Aorta (tissue), 5 donors: ENCODE results near the gene OSR1. TPM values are rescaled to one million over a fixed set of nuclear protein-coding genes. Genes with fewer than 3 reads are reported as not detected.

Experiments
- ATAC-seq: fragments of 200-7000 bp; cut with Tn5 transposase; one replicate; pipeline ENCODE4 v1.9.1; 2022; ENCODE audit warnings: moderate library complexity; ENCODE audit not compliant: low FRiP score
- DNase-seq, 2 donors: peaks; one replicate each; pipeline ENCODE4 v3.0.0-alpha.2; 2020
- H3K27ac ChIP-seq, 2 donors: one replicate each; pipeline ENCODE4 v1.5.1; 2013; ENCODE audit warnings: low read length in 2 of 2, mild to moderate bottlenecking in 2 of 2, moderate library complexity in 2 of 2, control low read depth in 1 of 2, inconsistent platforms in 1 of 2, low read depth in 1 of 2
- H3K27me3 ChIP-seq, 2 donors: one replicate each; pipeline ENCODE4 v1.6.1; 2013; ENCODE audit warnings: control low read depth in 1 of 2, low read length in 1 of 2, mild to moderate bottlenecking in 1 of 2, moderate library complexity in 1 of 2; ENCODE audit not compliant: insufficient read depth in 2 of 2, control insufficient read depth in 1 of 2
- H3K36me3 ChIP-seq, 2 donors: one replicate each; pipeline ENCODE4 v1.6.1; 2013; ENCODE audit warnings: control low read depth in 1 of 2, low read length in 1 of 2, mild to moderate bottlenecking in 1 of 2; ENCODE audit not compliant: insufficient read depth in 2 of 2, control insufficient read depth in 1 of 2
- H3K4me1 ChIP-seq, 2 donors: one replicate each; pipeline ENCODE4 v1.6.1; 2013; ENCODE audit warnings: low read length in 2 of 2, control low read depth in 1 of 2, mild to moderate bottlenecking in 1 of 2, moderate library complexity in 1 of 2; ENCODE audit not compliant: insufficient read depth in 2 of 2, control insufficient read depth in 1 of 2
- H3K4me3 ChIP-seq, 2 donors: one replicate each; pipeline ENCODE4 v1.5.1; 2013; ENCODE audit warnings: low read length in 2 of 2, control low read depth in 1 of 2, mild to moderate bottlenecking in 1 of 2
- H3K9me3 ChIP-seq: one replicate; pipeline ENCODE4 v1.6.1; 2013; ENCODE audit warnings: mild to moderate bottlenecking, low read length; ENCODE audit not compliant: control insufficient read depth
- WGBS, 2 donors: extraction: QIAGEN DNeasy Blood & Tissue Kit; methylation state at CpG; one replicate each; pipeline ENCODE4 v1.1.7; 2013; 5-methylcytosine and 5-hydroxymethylcytosine counted together
- intact Hi-C, 2 donors: fragments of 100-400 bp; cut with DNase I; formaldehyde crosslinking; loops; one replicate each; pipeline versions ENCODE4 v1.14.2 to v1.15.0; 2022
- polyA plus RNA-seq, 2 donors: library from polyadenylated mRNA; stranded (reverse); fragments of 200-250 nt; gene quantifications; one replicate each; pipeline ENCODE4 v1.2.3, GENCODE V29; 2013
- total RNA-seq, 2 donors: library from RNA; stranded (reverse); fragmentation: NEBNext Ultra II Directional; extraction: Animal tissue kit (Norgen Biotek cat#: 25700); gene quantifications; one replicate each; pipeline ENCODE4 v1.2.1, GENCODE V29; 2021
- donor health status: healthy with polysubstance abuse.
- donor health status: Bipolar disorder and iron deficiency.
- donor health status: DM: no; HTN: no; CAD: no.
- donor health status: DM: no; HTN: no; CAD: no.
- donor health status: DM: yes; HTN: yes; CAD: no.

The OSR1 gene
- total and polyA plus RNA-seq, 4 donors: 13.1 to 79.1 (median 51.8) TPM

- no peaks in the 10 kb centered on the region for H3K4me1 ChIP-seq
- intact Hi-C loops: no loop called here
- DNase-seq: no peak
- WGBS, 2 donors: 91 to 92% methylated on average over 3 of the region's 3 CpGs
- H3K27ac ChIP-seq: no peak overlapping the region
- H3K36me3 ChIP-seq: no peaks in the 10 kb centered on the region
- H3K9me3 ChIP-seq: no peaks in the 10 kb centered on the region
- ATAC-seq: no peak
- no peak overlapping the region for H3K4me3 ChIP-seq
- no peaks in the 10 kb centered on the region for H3K27me3 ChIP-seq
Measured at GRCh38 chr2:19336781-19337180, 21.6 kb downstream of the OSR1 start.

GRCh38 chr2:19332503-19332902 lies 25.9 kb downstream of the OSR1 start:
- Histone ChIP-seq H3K9me3 (no peaks in the 10 kb centered on the region), H3K4me3 (no peak overlapping the region), H3K36me3 (no peaks in the 10 kb centered on the region), H3K4me1 (no peaks in the 10 kb centered on the region), H3K27me3 (no peaks in the 10 kb centered on the region), H3K27ac (no peak overlapping the region)
- intact Hi-C loops: no loop called here
- WGBS, 2 donors: 65 to 70% methylated on average over 2 of the region's 2 CpGs
- ATAC-seq (no peak), DNase-seq (no peak)

GRCh38 chr2:19331450-19331849 lies 27.0 kb downstream of the OSR1 start:
- H3K27ac ChIP-seq: no peak overlapping the region

GRCh38 chr2:19330436-19330835 lies 28.0 kb downstream of the OSR1 start:
- ATAC-seq (no peak), DNase-seq (no peak)
- Histone ChIP-seq H3K36me3 (no peaks in the 10 kb centered on the region), H3K27me3 (no peaks in the 10 kb centered on the region), H3K27ac (no peak overlapping the region), H3K9me3 (no peaks in the 10 kb centered on the region), H3K4me3 (no peak overlapping the region), H3K4me1 (no peaks in the 10 kb centered on the region)
- 90 to 91% methylated on average over 5 of the region's 5 CpGs for WGBS, 2 donors
- intact Hi-C loops: no loop called here

More at GRCh38 chr2:19331450-19331849, 27.0 kb downstream of the OSR1 start:
- H3K36me3 ChIP-seq: no peaks in the 10 kb centered on the region
- H3K4me3 ChIP-seq: no peak overlapping the region
- no peaks in the 10 kb centered on the region for H3K9me3 ChIP-seq
- ATAC-seq: no peak
- no peaks in the 10 kb centered on the region for H3K4me1 ChIP-seq
- DNase-seq: no peak
- intact Hi-C loops: no loop called here
- H3K27me3 ChIP-seq: no peaks in the 10 kb centered on the region

GRCh38 chr2:19329445-19329844 lies 29.0 kb downstream of the OSR1 start:
- intact Hi-C loops: no loop called here
- H3K27me3 ChIP-seq: no peaks in the 10 kb centered on the region
- H3K36me3 ChIP-seq: no peaks in the 10 kb centered on the region
- H3K4me1 ChIP-seq: no peaks in the 10 kb centered on the region
- no peak overlapping the region for H3K4me3 ChIP-seq
- ATAC-seq (no peak), DNase-seq (no peak)
- 17 to 31% methylated on average over 2 of the region's 2 CpGs for WGBS, 2 donors
- no peak overlapping the region for H3K27ac ChIP-seq
- no peaks in the 10 kb centered on the region for H3K9me3 ChIP-seq

GRCh38 chr2:19327496-19327895 lies 30.9 kb downstream of the OSR1 start:
- no peaks in the 10 kb centered on the region for H3K27me3 ChIP-seq
- no peak for ATAC-seq

GRCh38 chr2:19321946-19322345 lies 36.5 kb downstream of the OSR1 start:
- H3K4me1 ChIP-seq: no peaks in the 10 kb centered on the region
- DNase-seq: no peak
- H3K27ac ChIP-seq: no peak overlapping the region
- H3K27me3 ChIP-seq: no peaks in the 10 kb centered on the region
- H3K4me3 ChIP-seq: no peak overlapping the region
- no peaks in the 10 kb centered on the region for H3K36me3 ChIP-seq
- intact Hi-C loops: no loop called here
- peaks cover 3% of the 10 kb centered on the region for H3K9me3 ChIP-seq
- no peak for ATAC-seq

More at GRCh38 chr2:19327496-19327895, 30.9 kb downstream of the OSR1 start:
- Histone ChIP-seq H3K27ac (no peak overlapping the region), H3K4me1 (no peaks in the 10 kb centered on the region), H3K9me3 (no peaks in the 10 kb centered on the region), H3K36me3 (no peaks in the 10 kb centered on the region), H3K4me3 (no peak overlapping the region)
- no peak for DNase-seq
- intact Hi-C loops: no loop called here

- no peaks in the 10 kb centered on the region for H3K4me1 ChIP-seq
- intact Hi-C loops: no loop called here
- no peaks in the 10 kb centered on the region for H3K27me3 ChIP-seq
- WGBS, 2 donors: 98 to 100% methylated on average over 1 of the region's 1 CpG
- no peak for DNase-seq
- ATAC-seq: no peak
- no peak overlapping the region for H3K4me3 ChIP-seq
- H3K27ac ChIP-seq: no peak overlapping the region
- peaks cover 3% of the 10 kb centered on the region for H3K9me3 ChIP-seq
- H3K36me3 ChIP-seq: no peaks in the 10 kb centered on the region
Measured at GRCh38 chr2:19320813-19321212, 37.6 kb downstream of the OSR1 start.

- Histone ChIP-seq H3K27ac (no peak overlapping the region), H3K4me1 (no peaks in the 10 kb centered on the region), H3K27me3 (no peaks in the 10 kb centered on the region), H3K4me3 (no peak overlapping the region), H3K36me3 (no peaks in the 10 kb centered on the region), H3K9me3 (peaks cover 3% of the 10 kb centered on the region)
- intact Hi-C loops: no loop called here
- ATAC-seq (no peak), DNase-seq (no peak)
- WGBS, 2 donors: 82 to 84% methylated on average over 3 of the region's 3 CpGs
Measured at GRCh38 chr2:19319698-19320097, 38.7 kb downstream of the OSR1 start.
